ENCODE measurements around the gene CPAMD8. TPM values are rescaled to one million over a fixed set of nuclear protein-coding genes. Genes with fewer than 3 reads are reported as not detected.

CPAMD8 gene
- total and polyA plus RNA-seq, 9 of the 15 experiments (the other 6 are each of a cell fraction or from before 2014, with no cell fraction given) = 0.20 to 2.1 (median 1.3) TPM

GRCh38 chr19:16897856-16898161 is 128.8 kb downstream of the CPAMD8 start (continued):
- TF ChIP-seq MNT (conservative IDR thresholded peaks at IDR 0.05) (peak in 1 of 2 experiments; percentile 7; a peak in 1 of 4 replicates), ZNF23 (CRISPR knock-in tag; IDR thresholded peaks at IDR 0.05) (no peak), NR4A1 (CRISPR knock-in tag; IDR thresholded peaks at IDR 0.05) (no peak), NR4A1 (tag; IDR thresholded peaks at IDR 0.05) (peak; percentile 68; the same call in 1 of the 2 replicates), ZNF395 (CRISPR knock-in tag; IDR thresholded peaks at IDR 0.05) (peak; percentile 81), IRF1 (CRISPR knock-in tag; IDR thresholded peaks at IDR 0.05; ENCODE audit: borderline replicate concordance) (no peak), PHF20 (IDR thresholded peaks at IDR 0.05; ENCODE audit: partially characterized antibody) (peak; percentile 18), ZBTB8A (IDR thresholded peaks at IDR 0.05; ENCODE audit: partially characterized antibody) (no peak), ZNF436 (CRISPR knock-in tag; IDR thresholded peaks at IDR 0.05) (no peak), FOXA3 (CRISPR knock-in tag; conservative IDR thresholded peaks at IDR 0.05 in 1 of 2, IDR thresholded peaks at IDR 0.05 in 1 of 2) (no peak), FOXK1 (CRISPR knock-in tag; IDR thresholded peaks at IDR 0.05; ENCODE audit: borderline replicate concordance) (no peak), ZBTB12 (CRISPR knock-in tag; IDR thresholded peaks at IDR 0.05) (no peak)
